D341Med (cell line): ENCODE measurements around the gene GLT8D2.
A peak's percentile ranks its signal among the peaks of the same experiment; 100 is the strongest.

ENCODE experiments used
- DNase-seq: peaks from one replicate; pipeline ENCODE4 v3.0.0; 2012; ENCODE audit warnings: low spot score

The GLT8D2 gene

GRCh38 chr12:104000807-104001434 lies 49.1 kb downstream of the GLT8D2 start:
- DNase-seq = no peak

GRCh38 chr12:103998976-103999375 lies 51.0 kb downstream of the GLT8D2 start:
- DNase-seq = peak; percentile 48

DNA sequence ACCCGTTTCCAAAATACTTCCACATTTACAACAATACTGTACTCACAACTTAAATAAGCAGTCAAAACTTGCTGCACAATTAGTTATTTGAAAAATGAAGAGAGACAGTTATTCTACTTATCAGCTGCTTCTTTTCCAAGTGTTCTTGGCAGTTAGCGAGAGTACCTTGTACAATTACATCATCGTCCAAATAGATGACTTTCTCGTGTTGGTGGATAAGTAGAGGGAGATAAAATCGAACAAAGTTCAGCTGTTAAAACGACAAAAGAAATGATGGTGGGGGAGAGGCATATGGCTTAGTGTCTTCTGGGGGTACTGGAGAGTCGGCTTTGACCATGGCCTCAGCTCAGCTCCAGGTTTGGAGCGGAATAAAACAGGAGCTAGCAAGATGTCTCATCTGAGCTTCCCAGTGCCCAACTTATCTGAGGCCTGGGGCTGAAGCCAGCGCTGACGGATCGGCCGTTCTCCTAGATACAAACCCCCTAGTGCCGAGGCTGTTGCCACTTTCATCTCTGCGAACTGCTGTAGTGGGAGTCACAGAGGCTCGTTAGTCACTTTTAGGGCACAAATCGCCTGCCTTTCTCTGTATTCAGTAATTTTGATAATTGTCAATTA lies 52.6 kb downstream of the GLT8D2 start:
- no peak for DNase-seq

DNA sequence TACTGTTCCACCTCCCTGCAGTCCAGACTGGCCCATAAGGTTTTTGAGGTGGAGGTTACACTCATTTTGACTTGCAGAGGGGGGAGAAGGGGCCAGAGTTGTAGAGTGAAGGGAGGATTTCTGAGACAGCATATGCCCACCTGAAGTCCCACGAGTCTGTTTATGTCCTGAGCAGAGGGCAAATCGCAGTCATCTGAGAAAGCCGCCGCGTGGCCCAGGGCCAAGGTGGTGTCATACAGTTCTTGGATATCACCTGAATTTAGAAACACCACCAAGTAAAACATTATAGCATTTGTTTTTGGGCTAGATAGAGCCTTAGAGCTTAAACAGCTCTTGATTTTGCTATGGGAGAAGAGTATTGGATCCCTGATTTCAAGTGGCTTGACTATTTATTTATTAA lies 53.4 kb downstream of the GLT8D2 start:
- DNase-seq = no peak

GRCh38 chr12:103994235-103994634 lies 55.8 kb downstream of the GLT8D2 start:
- no peak for DNase-seq

- DNase-seq = no peak
Measured at GRCh38 chr12:103986829-103987228, 63.2 kb downstream of the GLT8D2 start.

- DNase-seq = no peak
Measured at GRCh38 chr12:103978384-103978982, 71.5 kb downstream of the GLT8D2 start.

DNA sequence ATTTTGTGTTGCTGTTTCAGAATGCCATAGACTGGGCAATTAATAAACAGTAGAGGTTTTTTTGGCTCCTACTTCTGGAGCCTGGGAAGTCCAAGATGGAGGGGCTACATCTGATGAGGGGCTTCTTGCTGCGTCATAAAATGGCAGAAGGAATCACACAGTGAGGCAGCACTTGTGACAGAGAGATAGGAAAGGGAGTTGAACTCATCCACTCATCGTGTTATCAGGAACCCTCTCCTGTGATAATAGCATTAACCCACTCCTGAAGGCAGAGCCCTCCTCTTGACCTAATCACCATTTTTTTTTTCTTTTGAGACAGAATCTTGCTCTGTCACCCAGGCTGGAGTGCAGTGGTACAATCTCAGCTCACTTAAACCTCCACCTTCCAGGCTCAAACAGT lies 74.6 kb downstream of the GLT8D2 start:
- DNase-seq = no peak

DNA sequence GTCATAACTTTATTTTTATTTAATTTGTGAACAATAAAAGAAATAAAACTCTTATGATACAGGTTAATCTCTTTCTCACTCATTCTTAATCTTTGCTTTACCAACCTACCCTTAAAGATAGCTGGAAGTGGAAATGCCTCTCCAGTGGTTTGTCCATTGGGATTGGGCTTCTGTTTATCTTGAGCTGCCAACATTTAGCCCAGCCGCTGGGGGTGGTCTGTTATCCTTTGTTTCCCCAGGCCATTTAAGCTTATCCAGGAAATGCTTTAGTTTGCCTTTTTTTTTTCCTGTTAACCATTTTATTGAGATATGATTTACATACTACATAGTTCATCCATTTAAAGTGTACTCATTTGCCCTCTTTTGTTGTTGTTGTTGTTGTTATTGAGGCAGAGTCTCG lies 76.1 kb downstream of the GLT8D2 start:
- no peak for DNase-seq

DNA sequence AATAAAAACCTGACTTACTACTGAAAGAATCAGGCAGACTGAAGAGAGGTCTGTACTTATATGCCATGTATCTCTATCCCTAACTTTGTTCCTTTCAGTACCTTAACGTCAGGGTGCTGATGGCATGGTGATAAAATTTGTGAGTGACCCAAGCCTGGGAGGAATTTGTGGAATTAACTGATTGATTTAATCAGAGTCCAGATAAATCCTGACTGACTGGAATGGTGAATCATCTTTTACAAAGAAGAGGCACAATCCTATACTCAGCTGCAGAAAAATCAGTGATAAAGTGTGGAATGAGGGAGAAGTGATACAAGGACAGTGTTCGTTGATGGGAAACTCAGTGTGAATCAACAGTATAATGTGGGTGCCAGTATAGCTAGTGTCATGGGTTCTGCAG lies 80.6 kb downstream of the GLT8D2 start:
- no peak for DNase-seq

DNA sequence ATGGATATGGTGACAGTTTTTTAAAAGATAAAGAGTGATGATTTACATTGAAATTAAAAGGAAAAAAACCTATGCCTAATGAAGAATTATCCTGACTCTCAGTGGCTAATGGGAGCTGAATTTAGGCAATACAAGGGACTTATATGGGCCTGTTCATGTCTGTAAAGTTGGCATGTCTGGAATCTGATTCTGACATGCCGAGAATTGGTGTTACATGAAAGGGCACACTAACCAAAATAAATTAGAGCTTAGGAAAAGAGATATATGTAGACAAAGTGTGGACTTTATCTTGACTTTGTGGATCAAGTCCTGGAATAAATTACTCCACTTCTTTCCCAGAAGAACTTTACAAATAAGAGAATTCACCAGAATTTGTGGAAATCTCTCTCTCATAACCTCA lies 83.3 kb downstream of the GLT8D2 start:
- no peak for DNase-seq

GRCh38 chr12:103965590-103966504 lies 84.1 kb downstream of the GLT8D2 start, which contains the start of gene TDG:
TSS of gene TDG (plus strand) at chr12:103965872. CDS start at chr12:103966038, 166 bp downstream.
- DNase-seq = peak; percentile 96

GRCh38 chr12:103965255-103965589 lies 84.8 kb downstream of the GLT8D2 start:
- no peak for DNase-seq

DNA sequence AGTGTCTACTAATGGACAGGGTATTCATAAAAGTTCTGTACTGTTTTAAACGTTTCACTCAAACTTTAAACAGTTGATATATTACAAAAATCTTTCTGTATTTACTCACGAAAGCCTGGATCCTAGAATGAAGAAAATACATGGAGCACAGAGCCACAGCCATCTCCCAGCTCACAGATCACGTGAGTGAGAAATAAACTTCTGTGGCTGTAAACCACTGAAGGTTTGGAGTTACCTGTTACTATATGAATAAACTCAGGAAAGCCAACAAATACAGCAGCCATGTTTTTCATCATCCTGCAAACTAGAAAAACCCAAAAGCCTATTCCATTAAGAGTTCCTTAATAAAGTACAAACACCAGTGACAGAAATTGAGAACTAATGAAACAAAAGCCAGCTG lies 85.2 kb downstream of the GLT8D2 start:
- DNase-seq = no peak

DNA sequence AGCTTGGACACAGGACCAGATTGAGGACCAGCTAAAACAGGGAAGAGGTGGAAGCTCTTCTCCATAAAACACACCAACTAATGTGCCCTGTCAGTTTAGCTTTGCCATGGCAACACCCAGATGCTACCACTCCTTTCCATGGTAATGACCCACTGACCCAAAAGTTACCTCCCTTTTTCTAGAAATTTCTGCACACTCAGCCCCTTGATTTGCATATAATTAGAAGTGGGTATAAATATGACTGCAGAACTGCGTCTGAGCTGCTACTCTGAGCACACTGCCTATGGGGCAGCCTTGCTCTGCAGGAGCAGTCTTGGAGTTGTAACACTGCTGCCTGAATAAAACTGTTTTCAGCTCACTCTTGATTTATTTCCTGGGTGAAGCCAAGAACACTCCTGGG lies 87.5 kb downstream of the GLT8D2 start:
- DNase-seq = no peak

DNA sequence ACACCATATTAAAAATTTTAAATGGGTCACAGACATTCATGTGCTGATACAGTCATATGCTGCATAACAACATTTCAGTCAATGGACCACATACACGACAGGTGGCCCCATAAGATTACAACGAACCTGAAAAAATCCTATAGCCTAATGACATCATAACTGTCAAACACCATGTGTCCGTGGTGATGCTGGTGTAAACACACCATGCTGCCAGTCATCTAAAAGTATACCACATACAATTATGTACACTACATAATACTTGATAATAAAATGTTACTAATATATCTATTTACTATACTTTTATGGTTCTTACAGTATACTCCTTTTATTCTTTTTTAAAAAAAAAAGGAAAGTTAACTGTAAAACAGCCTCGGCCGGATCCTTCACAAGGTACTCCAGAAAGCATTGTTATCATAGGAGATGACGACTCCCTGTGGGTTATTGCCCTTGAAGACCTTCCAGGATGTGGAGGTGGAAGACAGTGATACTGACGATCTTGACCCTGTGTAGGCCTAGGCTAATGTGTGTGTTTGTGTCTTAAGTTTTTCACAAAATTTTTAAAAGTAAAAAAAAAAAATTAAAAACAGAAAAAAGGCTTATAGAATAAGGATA lies 89.3 kb downstream of the GLT8D2 start:
- no peak for DNase-seq

- no peak for DNase-seq
Measured at GRCh38 chr12:103958621-103959020, 91.4 kb downstream of the GLT8D2 start.

DNA sequence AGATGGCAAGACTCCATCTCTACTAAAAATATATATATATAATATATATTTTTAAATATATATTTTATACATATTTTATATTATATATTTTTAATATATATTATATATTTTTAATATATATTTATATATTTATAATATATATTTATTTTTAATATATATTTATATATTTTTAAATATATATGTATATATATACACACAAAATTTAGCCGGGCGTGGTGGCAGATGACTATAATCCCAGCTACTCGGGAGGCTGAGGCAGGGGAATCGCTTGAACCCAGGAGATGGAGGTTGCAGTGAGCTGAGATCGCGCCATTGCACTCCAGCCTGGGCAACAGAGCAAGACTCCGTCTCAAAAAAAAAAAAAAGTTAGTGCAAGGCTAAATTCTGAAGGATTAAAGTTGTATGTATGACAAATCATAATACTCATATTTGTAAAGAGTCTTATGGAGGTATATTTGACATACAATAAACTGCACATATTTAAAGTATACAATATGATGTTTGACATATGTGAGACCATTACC lies 92.1 kb downstream of the GLT8D2 start:
- DNase-seq = no peak

DNA sequence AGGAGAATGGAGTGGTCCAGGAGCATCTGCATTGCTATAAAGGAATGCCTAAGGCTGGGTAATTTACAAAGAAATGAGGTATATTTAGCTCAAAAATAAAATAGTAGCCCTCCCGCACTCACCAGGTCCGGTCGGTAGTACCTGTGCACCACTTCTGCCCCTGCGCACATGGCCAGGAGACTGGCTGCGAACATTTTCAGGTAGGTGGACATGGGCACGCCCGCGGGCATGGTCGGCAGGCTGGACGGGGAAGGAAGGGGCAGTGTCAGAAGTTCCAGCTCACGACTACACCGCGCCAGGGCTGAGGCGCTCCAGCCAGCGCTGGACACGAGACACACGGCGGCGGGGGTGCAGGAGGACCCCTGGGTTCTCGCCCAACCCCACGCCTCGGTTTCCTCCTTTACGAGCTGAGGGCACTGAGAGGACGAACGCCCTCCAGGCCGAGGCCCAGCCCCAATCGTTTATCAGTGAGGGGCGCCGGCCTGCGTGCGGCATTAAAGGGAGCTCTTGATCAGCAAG lies 93.4 kb downstream of the GLT8D2 start:
- no peak for DNase-seq

- peak; percentile 37 for DNase-seq
Measured at GRCh38 chr12:103955811-103956508, 94.0 kb downstream of the GLT8D2 start.

GRCh38 chr12:103952497-103952896 lies 97.5 kb downstream of the GLT8D2 start:
- DNase-seq = no peak
